ENCODE data around the gene SEC61A1.

DNA sequence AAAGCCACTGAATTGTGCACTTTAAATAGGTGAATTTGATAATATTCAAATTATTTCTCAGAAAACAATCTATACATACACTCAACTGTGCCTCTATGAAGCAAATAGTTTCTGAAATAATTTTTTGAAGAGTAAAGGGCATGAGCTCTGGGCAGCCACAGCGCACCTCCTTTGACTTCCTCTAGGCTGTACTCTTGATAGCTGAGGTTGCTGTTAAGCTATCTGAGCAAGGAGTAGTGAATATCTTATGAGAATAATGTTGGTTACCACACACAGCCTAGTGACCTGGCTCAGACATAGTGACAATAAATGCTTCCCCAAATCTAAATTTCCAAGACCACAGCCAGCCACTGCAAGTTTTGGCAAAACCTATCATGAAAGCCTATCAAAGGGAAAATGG is 11.6 kb upstream of the SEC61A1 start:
- TF ChIP-seq, protein P1, sequence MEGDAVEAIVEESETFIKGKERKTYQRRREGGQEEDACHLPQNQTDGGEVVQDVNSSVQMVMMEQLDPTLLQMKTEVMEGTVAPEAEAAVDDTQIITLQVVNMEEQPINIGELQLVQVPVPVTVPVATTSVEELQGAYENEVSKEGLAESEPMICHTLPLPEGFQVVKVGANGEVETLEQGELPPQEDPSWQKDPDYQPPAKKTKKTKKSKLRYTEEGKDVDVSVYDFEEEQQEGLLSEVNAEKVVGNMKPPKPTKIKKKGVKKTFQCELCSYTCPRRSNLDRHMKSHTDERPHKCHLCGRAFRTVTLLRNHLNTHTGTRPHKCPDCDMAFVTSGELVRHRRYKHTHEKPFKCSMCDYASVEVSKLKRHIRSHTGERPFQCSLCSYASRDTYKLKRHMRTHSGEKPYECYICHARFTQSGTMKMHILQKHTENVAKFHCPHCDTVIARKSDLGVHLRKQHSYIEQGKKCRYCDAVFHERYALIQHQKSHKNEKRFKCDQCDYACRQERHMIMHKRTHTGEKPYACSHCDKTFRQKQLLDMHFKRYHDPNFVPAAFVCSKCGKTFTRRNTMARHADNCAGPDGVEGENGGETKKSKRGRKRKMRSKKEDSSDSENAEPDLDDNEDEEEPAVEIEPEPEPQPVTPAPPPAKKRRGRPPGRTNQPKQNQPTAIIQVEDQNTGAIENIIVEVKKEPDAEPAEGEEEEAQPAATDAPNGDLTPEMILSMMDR (conservative IDR thresholded peaks at IDR 0.05) = no peak
- no peak for TF ChIP-seq EZH2 (IDR thresholded peaks at IDR 0.05; ENCODE audit: low read depth)
